GM19463 (cell line): ENCODE data around the gene SFI1.
"Not testable (repeated sequence)": the region's sequence is repeated elsewhere in the genome, so short reads cannot be mapped to it uniquely, and the experiment has no call there.

ENCODE experiments used
- ATAC-seq: cut with Tn5 transposase; IDR thresholded peaks from one replicate; pipeline ENCODE4 v1.9.1; 2021; ENCODE audit warnings: mild to moderate bottlenecking, moderate library complexity; ENCODE audit not compliant: unreplicated experiment

The SFI1 gene, protein sequence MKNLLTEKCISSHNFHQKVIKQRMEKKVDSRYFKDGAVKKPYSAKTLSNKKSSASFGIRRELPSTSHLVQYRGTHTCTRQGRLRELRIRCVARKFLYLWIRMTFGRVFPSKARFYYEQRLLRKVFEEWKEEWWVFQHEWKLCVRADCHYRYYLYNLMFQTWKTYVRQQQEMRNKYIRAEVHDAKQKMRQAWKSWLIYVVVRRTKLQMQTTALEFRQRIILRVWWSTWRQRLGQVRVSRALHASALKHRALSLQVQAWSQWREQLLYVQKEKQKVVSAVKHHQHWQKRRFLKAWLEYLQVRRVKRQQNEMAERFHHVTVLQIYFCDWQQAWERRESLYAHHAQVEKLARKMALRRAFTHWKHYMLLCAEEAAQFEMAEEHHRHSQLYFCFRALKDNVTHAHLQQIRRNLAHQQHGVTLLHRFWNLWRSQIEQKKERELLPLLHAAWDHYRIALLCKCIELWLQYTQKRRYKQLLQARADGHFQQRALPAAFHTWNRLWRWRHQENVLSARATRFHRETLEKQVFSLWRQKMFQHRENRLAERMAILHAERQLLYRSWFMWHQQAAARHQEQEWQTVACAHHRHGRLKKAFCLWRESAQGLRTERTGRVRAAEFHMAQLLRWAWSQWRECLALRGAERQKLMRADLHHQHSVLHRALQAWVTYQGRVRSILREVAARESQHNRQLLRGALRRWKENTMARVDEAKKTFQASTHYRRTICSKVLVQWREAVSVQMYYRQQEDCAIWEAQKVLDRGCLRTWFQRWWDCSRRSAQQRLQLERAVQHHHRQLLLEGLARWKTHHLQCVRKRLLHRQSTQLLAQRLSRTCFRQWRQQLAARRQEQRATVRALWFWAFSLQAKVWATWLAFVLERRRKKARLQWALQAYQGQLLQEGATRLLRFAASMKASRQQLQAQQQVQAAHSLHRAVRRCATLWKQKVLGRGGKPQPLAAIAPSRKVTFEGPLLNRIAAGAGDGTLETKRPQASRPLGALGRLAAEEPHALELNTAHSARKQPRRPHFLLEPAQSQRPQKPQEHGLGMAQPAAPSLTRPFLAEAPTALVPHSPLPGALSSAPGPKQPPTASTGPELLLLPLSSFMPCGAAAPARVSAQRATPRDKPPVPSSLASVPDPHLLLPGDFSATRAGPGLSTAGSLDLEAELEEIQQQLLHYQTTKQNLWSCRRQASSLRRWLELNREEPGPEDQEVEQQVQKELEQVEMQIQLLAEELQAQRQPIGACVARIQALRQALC

GRCh38 chr22:31496007-31496734, at the start of gene SFI1:
SFI1 (plus strand) TSS chr22:31496536; CDS start chr22:31508285, 11,749 bp downstream.
- ATAC-seq = peak; percentile 82

DNA sequence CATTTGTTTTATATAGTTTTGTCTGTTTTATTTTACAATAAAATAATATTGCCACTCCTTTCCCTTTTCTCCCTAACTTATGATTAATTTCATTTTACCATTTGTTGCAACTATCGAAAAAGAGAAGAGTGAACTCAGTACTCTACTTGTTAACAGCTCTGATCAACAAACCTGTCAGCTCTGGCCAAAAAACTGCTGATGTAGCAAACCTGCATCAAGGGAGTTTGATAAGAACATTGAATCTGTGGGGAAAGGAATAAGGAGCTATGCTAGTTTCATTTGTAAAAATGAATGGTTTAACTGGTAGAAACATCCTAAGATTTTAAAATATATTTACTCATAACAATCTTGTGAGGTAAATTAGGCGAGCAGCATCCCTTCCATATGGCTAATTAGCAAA, 49.6 kb upstream of the SFI1 start:
- ATAC-seq = no peak

- no peak for ATAC-seq
Measured at GRCh38 chr22:31447337-31447736, 49.0 kb upstream of the SFI1 start.

- ATAC-seq = no peak
Measured at GRCh38 chr22:31448382-31448781, 48.0 kb upstream of the SFI1 start.

- no peak for ATAC-seq
Measured at GRCh38 chr22:31449506-31449905, 46.8 kb upstream of the SFI1 start.

DNA sequence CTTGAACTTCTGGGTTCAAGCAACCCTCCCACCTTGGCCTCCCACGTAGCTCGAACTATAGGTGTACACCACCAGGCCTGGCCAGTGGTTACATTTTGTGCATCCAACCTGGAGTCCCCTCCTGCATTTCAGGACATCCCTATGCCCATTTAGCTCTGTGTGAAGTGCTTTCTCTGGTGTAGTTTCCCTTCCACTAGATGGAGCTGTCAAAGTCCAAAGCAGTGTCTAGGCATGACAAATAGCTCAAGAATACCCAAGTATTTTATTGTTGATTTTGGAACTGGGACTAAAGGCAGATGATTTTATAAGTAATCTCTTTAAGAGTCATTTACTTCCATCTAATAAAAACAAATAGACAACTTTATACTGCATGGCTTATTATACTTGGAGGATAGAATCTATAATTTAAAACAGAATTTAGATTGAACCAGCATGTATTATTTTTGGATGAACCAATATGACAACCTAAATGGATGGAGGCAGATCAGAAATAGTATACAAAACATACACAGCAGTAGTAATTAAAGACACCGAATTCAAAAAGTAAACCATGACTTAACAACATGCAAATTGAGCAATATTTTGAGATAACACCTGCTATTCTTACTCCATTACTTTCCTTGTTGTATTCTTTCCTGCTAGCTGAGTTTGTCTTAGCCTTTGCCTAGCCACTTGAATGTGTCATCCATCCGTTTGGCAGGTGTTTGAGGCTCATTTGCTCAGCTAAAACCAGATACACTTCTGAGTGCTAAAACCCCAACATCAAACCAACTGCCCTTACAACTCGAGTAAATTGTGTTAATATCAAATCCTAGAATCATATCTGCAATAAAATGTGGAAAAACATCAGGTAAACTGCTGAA, 44.4 kb upstream of the SFI1 start:
- no peak for ATAC-seq

DNA sequence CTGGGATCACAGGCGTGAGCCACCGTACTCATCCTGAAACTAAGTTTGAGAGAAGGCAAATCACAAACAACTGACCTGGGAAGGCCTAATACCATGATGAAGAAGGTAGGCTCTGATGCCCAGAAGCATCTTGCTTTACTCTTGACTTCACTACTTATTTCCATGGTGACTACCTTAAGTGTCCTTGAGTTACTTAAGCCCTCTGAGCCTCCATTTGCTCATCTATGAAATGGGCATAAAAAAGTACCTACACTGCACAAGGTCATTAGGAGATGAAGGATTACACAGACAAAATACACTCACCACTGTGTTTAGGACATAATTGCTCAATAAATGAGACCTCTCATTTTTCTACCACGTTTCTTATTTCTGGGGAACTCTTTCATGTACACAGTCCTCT, 34.6 kb upstream of the SFI1 start:
- no peak for ATAC-seq

DNA sequence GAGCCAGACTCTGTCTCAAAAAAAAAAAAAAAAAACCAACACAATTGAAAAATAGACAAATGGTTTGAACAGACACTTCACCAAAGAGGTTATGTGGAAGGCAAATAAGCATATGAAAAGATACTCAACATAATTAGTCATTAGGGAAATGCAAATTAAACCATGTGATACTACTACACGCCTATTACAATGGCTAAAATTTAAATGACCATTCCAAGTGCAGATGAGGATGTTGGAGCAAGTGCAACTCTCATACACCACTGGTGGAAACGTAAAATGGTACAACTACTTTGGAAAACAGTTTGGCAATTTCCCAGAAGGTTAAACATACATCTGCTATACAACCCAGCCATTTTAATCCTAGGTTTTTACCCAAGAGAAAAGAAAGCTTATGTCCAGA, 31.0 kb upstream of the SFI1 start:
- ATAC-seq = no peak

DNA sequence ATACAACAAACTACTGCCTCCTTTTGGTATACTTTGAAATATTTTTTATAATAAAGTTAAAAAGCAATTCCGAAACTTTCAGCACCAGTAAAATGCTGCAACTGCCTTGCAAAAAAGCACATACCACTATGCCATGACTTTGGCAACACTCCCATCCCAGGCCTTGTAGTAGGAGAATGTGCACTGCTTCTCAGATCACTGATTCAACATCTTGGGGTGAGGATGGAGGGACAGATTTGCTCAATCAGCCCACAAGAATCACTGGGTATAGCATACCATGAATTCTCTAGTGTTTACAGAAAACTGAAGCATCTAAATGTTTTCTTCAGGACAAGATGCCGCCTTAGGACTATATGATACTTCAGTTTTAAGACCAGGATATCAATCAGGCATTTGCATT, 21.6 kb upstream of the SFI1 start:
- no peak for ATAC-seq

DNA sequence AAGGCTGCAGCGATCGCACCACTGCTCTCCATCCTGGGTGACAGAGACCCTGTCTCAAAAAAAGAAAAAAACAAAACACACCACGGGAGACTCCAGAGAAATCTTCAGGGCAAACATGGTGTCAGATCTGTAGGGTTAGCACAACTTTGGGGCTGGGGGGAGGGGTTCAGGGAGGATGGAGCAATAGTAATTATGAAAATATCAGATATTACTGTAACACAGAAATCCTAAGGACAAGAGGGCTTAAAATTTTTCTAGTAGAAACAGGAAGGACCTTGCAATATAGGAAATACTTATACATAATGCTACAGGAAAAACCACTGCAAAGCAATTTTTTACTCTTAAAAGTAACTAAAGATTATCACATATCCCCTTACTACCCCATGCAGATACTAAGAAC, 20.5 kb upstream of the SFI1 start:
- no peak for ATAC-seq

- ATAC-seq = peak; percentile 61
Measured at GRCh38 chr22:31477329-31477728, 19.0 kb upstream of the SFI1 start.

GRCh38 chr22:31481129-31481528, 15.2 kb upstream of the SFI1 start:
- no peak for ATAC-seq

GRCh38 chr22:31482470-31482869, 13.9 kb upstream of the SFI1 start:
- not testable (repeated sequence) for ATAC-seq

DNA sequence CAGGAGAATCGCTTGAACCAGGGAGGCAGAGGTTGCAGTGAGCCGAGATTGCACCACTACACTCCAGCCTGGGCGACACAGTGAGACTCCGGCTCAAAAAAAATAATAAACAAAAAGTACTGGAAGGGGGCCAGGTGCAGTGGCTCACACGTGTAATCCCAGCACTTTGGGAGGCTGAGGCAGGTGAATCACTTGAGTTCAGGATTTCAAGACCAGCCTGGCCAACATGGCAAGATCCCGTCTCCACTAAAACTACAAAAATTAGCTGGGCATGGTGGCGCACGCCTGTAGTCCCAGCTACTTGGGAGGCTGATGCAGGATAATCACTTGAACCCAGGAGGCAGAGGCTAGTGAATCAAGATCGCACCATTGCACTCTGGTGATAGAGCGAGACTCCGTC, 10.0 kb upstream of the SFI1 start:
- not testable (repeated sequence) for ATAC-seq

DNA sequence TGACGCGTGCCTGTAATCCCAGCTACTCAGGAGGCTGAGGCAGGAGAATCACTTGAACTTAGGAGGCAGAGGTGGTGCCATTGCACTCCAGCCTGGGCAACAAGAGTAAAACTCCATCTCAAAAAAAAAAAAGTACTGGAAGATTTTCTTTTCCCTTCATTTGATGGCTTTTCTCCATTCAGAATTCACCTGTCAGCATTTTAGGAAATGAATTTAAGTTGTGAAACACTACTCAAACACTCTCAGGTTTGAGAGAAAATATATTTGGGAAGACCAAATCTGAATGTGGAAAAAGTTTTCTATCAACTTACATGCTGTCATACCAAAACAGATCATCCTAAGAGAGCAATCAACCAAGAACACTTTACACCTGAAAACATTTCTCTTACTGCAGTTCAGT, 9.4 kb upstream of the SFI1 start:
- no peak for ATAC-seq

GRCh38 chr22:31488346-31488883, 7.9 kb upstream of the SFI1 start:
- ATAC-seq = no peak

DNA sequence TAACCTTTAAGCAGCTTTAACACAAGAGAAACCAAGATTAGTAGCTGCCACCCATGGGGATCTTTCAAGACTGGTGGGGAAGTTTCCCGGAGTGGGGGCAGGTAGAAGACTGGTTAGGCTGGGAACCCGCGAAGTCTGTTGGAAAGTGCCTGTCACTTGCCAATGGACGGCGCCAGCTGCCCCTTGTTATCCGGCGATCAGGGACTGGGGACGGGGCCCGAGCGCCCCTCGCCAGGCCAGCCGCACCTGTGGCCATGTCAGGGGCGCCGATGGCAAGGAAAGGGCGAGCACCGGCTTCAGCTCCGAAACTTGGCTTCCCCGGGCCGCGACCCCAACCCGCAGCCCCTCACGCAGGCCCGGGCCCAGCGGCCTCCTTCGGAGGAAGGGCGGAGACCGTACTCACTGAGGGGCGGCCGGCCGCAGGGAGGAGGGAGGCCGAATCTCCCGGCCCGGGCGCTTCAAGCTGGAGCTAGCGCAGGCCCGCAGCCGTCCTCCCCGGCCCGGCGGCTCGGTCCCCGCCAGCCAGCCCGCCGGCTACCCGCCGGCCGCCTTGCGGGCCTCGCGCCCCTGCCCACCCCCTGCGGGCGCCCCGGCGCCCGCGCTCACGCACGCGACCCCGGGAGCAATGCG, 7.2 kb upstream of the SFI1 start:
- ATAC-seq = peak; percentile 3

- peak; percentile 41 for ATAC-seq
Measured at GRCh38 chr22:31489632-31490495, 6.5 kb upstream of the SFI1 start, which contains the start of gene EIF4ENIF1. EIF4ENIF1 (minus strand) TSS chr22:31489842; CDS start chr22:31488718, 1,124 bp downstream.
